MM.1S (cell line): ENCODE data around the gene KLK10.

Experiments
- CTCF ChIP-seq: fragments of 300-600 bp; sonication (generic); IDR thresholded peaks from 2 replicates; pipeline ENCODE4 v1.5.1; 2016; ENCODE audit warnings: antibody characterized with exemption, low read length, mixed read lengths
- EZH2 ChIP-seq: fragments of 300-600 bp; sonication (generic); optimal IDR thresholded peaks from 2 replicates; pipeline ENCODE3; 2017; ENCODE audit warnings: low read depth, mild to moderate bottlenecking, antibody characterized with exemption, low read length, mixed read lengths

GRCh38 chr19:50992666-50993035, 26.9 kb downstream of the KLK10 start:
- TF ChIP-seq CTCF (no peak), EZH2 (no peak)
